GM10266 (cell line): Measurements from ENCODE around the gene CACNB3.

Source experiments
- DNase-seq: peaks from one replicate; pipeline ENCODE4 v3.0.0; 2012; ENCODE audit errors: extremely low spot score
- TF ChIP-seq, protein P1 (sequence below): IDR thresholded peaks from 2 replicates; pipeline ENCODE4 v1.5.1; 2012; ENCODE audit warnings: mild to moderate bottlenecking, low read depth; ENCODE audit not compliant: control insufficient read depth, insufficient read depth; ENCODE audit errors: missing control alignments

Gene CACNB3

DNA sequence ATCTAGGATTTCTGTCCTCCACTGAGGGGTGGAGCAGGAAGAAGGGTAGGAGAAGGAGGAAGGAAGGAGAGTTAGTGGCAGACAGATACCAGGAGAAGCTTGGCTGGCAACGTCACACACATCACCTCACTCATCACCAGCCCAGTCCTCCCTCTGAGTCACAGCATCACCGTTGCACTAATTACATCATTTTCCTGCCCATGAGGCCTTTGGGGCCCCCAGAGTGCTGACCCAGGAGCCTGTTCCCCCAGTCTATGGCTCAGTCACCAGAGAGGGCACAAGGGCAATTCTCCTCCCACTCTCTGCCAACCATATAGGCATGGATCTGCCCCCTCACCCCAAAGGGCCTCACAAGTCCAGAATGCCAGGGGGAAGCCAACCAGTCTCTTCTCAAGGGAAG lies 42.8 kb downstream of the CACNB3 start:
- TF ChIP-seq, protein P1, sequence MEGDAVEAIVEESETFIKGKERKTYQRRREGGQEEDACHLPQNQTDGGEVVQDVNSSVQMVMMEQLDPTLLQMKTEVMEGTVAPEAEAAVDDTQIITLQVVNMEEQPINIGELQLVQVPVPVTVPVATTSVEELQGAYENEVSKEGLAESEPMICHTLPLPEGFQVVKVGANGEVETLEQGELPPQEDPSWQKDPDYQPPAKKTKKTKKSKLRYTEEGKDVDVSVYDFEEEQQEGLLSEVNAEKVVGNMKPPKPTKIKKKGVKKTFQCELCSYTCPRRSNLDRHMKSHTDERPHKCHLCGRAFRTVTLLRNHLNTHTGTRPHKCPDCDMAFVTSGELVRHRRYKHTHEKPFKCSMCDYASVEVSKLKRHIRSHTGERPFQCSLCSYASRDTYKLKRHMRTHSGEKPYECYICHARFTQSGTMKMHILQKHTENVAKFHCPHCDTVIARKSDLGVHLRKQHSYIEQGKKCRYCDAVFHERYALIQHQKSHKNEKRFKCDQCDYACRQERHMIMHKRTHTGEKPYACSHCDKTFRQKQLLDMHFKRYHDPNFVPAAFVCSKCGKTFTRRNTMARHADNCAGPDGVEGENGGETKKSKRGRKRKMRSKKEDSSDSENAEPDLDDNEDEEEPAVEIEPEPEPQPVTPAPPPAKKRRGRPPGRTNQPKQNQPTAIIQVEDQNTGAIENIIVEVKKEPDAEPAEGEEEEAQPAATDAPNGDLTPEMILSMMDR, result no peak
- DNase-seq, result no peak

DNA sequence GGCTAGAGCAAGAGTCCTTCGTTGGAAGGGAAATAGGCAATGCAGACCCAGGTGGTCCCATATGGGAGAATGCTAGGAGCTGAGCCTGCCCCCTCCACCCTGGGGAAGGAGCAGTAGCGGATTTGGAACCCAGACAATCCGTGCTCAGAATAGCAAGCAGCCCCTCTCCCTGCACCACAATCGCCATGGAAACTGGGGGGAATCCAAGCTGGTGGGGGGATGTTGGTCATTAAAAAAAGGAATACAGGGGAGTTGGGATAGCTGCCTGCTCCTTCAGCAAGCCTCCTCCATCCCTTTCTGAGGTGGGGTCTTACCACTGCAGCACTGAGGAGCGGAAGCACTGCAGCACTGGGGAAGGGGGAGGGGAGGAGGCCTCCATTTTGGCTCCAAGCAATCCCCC lies 44.5 kb downstream of the CACNB3 start:
- TF ChIP-seq, protein P1, result no peak

DNA sequence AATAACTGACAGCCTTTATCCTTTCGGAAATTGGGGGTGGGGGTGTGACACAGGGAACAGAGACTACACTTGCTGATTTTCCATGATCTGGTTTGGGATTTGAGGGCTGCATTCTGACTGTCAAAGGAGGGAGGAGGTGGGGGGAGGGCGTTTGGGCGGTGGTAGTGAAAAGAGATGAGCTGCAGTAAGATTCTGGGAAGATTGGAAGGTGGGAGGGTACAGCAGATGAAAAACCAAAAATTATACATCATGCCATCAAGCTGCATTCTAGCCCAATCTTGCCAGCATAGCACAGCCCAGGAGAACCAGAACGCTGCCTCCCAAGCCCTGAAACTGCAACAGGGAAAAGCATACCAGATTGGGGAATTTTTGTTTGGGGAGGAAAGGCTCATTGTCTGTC lies 45.0 kb downstream of the CACNB3 start:
- TF ChIP-seq, protein P1, result no peak
- no peak for DNase-seq

More for the DNA sequence above, 44.5 kb downstream of the CACNB3 start:
- no peak for DNase-seq

DNA sequence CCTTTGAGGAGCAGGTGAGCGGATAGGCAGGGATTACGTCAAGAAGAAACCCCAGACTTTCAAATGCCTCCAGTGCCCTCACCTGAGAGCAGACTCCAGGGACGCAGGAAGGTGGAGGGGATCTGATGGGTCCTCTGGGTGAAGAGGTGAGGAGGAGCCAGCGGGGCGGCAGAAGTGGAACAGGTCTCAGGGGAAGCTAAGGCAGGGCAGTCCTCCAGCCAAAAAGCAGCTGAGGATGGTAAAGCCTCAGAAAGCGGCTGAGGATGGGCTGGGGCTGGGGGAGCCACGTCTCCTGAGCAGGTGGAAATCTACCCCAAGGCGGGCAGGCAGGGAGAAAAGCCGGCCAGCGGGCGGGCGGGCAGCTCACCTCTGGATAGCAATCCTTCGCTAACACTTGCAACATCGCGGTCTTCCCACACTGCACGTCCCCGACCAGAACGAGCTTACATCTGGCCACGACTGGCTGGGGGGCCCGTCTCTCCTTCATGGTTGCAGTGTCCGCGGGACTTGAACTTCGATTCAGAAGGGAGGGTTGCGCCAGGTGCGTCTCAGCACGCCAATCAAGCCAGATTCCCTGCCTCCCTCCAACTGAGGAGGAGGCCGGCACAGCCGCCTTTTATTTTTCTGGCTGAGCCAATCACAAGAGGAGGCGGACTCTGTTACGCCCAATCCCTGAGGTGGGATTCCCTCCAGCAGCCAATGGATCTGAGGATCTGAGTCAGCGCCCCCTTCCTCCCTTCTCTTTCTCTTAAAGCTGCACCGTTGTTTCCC lies 47.2 kb downstream of the CACNB3 start, which contains the start of gene RND1:
TSS of gene RND1 (minus strand) at position 590 of the 771 bp plus-strand sequence. CDS start at position 487, 103 bp downstream.
- DNase-seq, result peak; percentile 89
- TF ChIP-seq, protein P1, result no peak

DNA sequence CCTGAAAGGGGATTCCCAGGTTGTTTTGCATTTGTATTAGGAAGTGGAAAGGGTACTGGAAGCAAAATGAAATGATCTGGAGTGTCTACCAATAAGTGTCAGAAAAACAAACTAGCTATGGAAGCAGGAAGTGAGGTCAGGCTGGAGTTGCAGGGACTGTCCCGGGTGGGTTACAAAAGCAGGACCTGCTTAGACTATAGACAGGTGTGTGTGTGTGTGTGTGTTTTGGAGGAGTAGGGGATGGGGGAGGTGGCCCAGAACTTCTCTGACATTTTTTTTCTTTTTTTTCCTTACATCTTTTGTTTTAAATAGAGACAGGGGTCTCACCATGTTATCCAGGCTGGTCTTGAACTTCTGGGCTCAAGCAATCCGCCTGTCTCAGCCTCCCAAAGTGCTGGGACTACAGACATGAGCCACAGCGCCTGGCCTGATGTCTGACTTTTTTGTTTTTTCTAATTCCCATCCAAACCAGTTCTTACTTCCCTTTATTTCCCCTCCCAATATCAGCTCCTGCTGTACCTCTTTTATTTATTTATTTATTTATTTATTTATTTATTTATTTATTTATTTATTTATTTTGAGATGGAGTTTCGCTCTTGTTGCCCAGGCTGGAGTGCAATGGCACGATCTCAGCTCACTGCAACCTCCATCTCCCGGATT lies 47.9 kb downstream of the CACNB3 start:
- TF ChIP-seq, protein P1, result no peak
- no peak for DNase-seq

DNA sequence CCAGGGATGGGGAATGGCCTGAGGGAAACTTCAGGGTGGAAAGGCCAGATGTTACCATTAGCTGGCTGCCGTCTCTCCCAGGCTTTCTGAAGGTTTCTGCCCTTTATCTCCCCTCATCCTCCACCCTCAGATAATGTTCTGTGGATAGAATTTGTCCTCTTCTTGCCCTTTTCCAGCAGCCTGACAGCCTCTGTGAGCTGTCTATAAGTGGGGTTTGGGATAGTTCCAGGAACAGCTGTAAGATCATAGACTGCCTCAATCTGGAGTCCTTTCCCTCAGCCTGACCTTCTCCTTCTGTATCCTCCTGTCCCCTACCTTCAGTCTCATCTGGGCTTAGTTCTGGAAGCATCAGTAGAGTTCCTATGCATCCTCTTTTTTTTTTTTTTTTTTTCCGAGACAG lies 50.2 kb downstream of the CACNB3 start:
- no peak for DNase-seq
- TF ChIP-seq, protein P1, result no peak

DNA sequence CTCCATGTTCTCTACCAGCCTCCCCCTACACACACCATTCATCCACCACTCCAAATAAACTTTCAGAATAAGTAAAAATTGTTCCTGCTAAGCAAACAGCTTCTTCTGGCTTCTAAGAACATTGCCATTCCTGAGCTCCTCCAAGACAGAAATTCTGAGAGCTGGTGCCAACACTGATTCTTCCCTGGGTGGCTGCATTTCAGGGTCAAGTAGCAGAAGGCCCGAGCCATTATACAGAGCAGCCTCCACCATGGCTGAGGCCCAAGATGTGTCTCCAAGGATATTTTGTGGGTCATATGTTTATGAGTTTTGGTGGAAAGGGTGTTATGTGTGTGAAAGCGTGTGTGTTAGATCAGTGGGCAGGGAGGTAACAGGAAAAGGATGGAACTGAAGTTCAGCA lies 50.9 kb downstream of the CACNB3 start:
- DNase-seq, result no peak
- TF ChIP-seq, protein P1, result no peak
